Ovary (tissue), 9 donors: ENCODE data around the gene UBE4A. TPM values are rescaled to one million over a fixed set of nuclear protein-coding genes. Genes with fewer than 3 reads are reported as not detected.

ENCODE experiments used
- DNase-seq, 5 donors: peaks; one replicate each; pipeline ENCODE4 v3.0.0-alpha.2; 2019 to 2020
- H3K27ac ChIP-seq, 2 donors: fragments of 200-600 bp; one replicate each; pipeline versions ENCODE4 v1.5.1 to v1.8.0; 2019 to 2022
- H3K27me3 ChIP-seq: fragments of 200-600 bp; one replicate; pipeline ENCODE4 v1.8.0; 2022
- H3K36me3 ChIP-seq: fragments of 200-600 bp; sonication (generic); one replicate; pipeline ENCODE4 v1.5.1; 2019
- H3K4me1 ChIP-seq: one replicate; pipeline ENCODE4 v1.8.1; 2013; ENCODE audit warnings: mild to moderate bottlenecking, moderate library complexity; ENCODE audit not compliant: insufficient read depth
- H3K4me3 ChIP-seq: fragments of 200-600 bp; sonication (generic); one replicate; pipeline ENCODE4 v1.5.1; 2017
- H3K9me3 ChIP-seq, 2 donors: fragments of 200-600 bp in 1 of 2; sonication (generic) in 1 of 2; one replicate each; pipeline versions ENCODE4 v1.5.1 to v1.8.1; 2013 to 2019; ENCODE audit warnings: mild to moderate bottlenecking in 1 of 2, moderate library complexity in 1 of 2
- CTCF ChIP-seq, 3 donors: fragments of 450-650 bp in 2 of 3; fragments of 200-600 bp in 1 of 3; IDR thresholded peaks; one replicate each; pipeline versions ENCODE4 v1.5.1 to v1.8.0; 2016 to 2022; ENCODE audit warnings: antibody characterized with exemption in 3 of 3, mild to moderate bottlenecking in 1 of 3
- EP300 ChIP-seq: sonication (generic); formaldehyde crosslinking; IDR thresholded peaks from one replicate; pipeline ENCODE4 v1.6.1; 2017; ENCODE audit warnings: antibody characterized with exemption
- POLR2A ChIP-seq: fragments of 450-650 bp; IDR thresholded peaks from one replicate; pipeline ENCODE4 v1.6.1; 2017; ENCODE audit warnings: antibody characterized with exemption, mild to moderate bottlenecking, moderate library complexity
- intact Hi-C, 4 donors: fragments of 100-400 bp; cut with DNase I; formaldehyde crosslinking; loops; one replicate each; pipeline versions ENCODE4 v1.11.0 to v1.15.1; 2022 to 2023
- polyA plus RNA-seq, 2 donors: library from polyadenylated mRNA; stranded (reverse); fragments of 200-250 nt in 1 of 2; fragments of 350-450 nt in 1 of 2; fragmentation: Illumina TruSeq in 1 of 2; extraction: RNeasy Lipid Tissue Mini Kit (QIAGEN cat#74804) in 1 of 2; gene quantifications; one replicate each; pipeline ENCODE4 v1.2.3, GENCODE V29; 2013 to 2014
- small RNA-seq: library from RNA; depleted of rRNA; stranded (forward); fragments of <200 nt; gene quantifications from one replicate; pipeline ENCODE3, GENCODE V24; 2016
- total RNA-seq, 7 donors: library from RNA; depleted of rRNA in 2 of 7; stranded (reverse); fragments of >200 nt in 2 of 7; fragmentation: NEBNext Ultra II Directional in 3 of 7; extraction: Animal tissue kit (Norgen Biotek cat#: 25700) in 3 of 7; gene quantifications; one replicate each; pipeline versions ENCODE4 v1.1.0 to v1.2.4, GENCODE V29; 2016 to 2023
- donor health status: DM: no; HTN: no; CAD: no; lungs with moderate emphysema.
- donor health status: DM: no; HTN: no; CAD: no.
- donor health status: Bipolar disorder and iron deficiency.
- donor health status: DM: yes; HTN: yes; CAD: no.
- donor health status: DM: no; HTN: no; CAD: no.
- donor health status: DM: yes; HTN: yes; CAD: no.

UBE4A gene
- total and polyA plus RNA-seq, 9 donors, result 12.2 to 34.7 (median 28.8) TPM

GRCh38 chr11:118448294-118448693 lies 88.9 kb downstream of the UBE4A start:
- TF ChIP-seq CTCF (IDR thresholded peaks at IDR 0.05) (no peak), EP300 (no peak), POLR2A (no peak)
- H3K4me3 ChIP-seq, result no peak overlapping the region
- DNase-seq, result no peak
- no peaks in the 10 kb centered on the region for H3K27me3 ChIP-seq
- no peaks in the 10 kb centered on the region for H3K9me3 ChIP-seq
- H3K27ac ChIP-seq, result no peak overlapping the region
- H3K36me3 ChIP-seq, result no peaks in the 10 kb centered on the region
- H3K4me1 ChIP-seq, result no peaks in the 10 kb centered on the region
- intact Hi-C loops, result no loop called here

Small RNA genes within 50 kb of the gene (small RNA-seq; reads per million reads assigned to genes)
- not detected for gene AP001582.1

Other genes starting within 250 kb of the UBE4A start
- gene SCN4B, start 206.8 kb upstream of the UBE4A start, total RNA-seq, result 1 to 10 TPM in 1 of 7 donors, under 1 TPM in 6; 0.10 to 2.9 (median 0.52) TPM
- 10 to 100 TPM in 1 of 2 donors, under 1 TPM in 1; 0.50 to 13.3 TPM for gene SCN4B, start 206.8 kb upstream of the UBE4A start, polyA plus RNA-seq
- 1 to 10 TPM in 2 of 7 donors, under 1 TPM in 5; 0.11 to 1.3 (median 0.35) TPM for gene SCN2B, start 183.0 kb upstream of the UBE4A start, total RNA-seq
- gene SCN2B, start 183.0 kb upstream of the UBE4A start, polyA plus RNA-seq, result 1 to 10 TPM in 1 of 2 donors, under 1 TPM in 1; 0.38 to 2.1 TPM
- 1 to 10 TPM in 6 of 7 donors, under 1 TPM in 1; 0.79 to 5.1 (median 1.8) TPM for gene JAML, start 134.6 kb upstream of the UBE4A start, total RNA-seq
- gene JAML, start 134.6 kb upstream of the UBE4A start, polyA plus RNA-seq, result 10 to 100 TPM in 1 of 2 donors, 1 to 10 TPM in 1; 2.0 to 18.0 TPM
- gene MPZL3, start 107.2 kb upstream of the UBE4A start, total RNA-seq, result 1 to 10 TPM in 4 of 7 donors, under 1 TPM in 3; 0.25 to 7.0 (median 1.0) TPM
- gene MPZL3, start 107.2 kb upstream of the UBE4A start, polyA plus RNA-seq, result 1 to 10 TPM in 1 of 2 donors, under 1 TPM in 1; 0.52 to 1.2 TPM
- 10 to 100 TPM in 4 of 7 donors, 1 to 10 TPM in 3; 4.4 to 42.5 (median 13.2) TPM for gene MPZL2, start 95.3 kb upstream of the UBE4A start, total RNA-seq
- gene MPZL2, start 95.3 kb upstream of the UBE4A start, polyA plus RNA-seq, result 1 to 10 TPM; 5.7 to 9.6 TPM
- 1 to 10 TPM in 2 of 7 donors, under 1 TPM in 4, not detected in 1; 0.36 to 2.5 (median 0.59) TPM for gene CD3E, start 54.9 kb upstream of the UBE4A start, total RNA-seq
- gene CD3E, start 54.9 kb upstream of the UBE4A start, polyA plus RNA-seq, result 10 to 100 TPM in 1 of 2 donors, under 1 TPM in 1; 0.94 to 11.0 TPM
- gene CD3D, start 16.9 kb upstream of the UBE4A start, total RNA-seq, result 1 to 10 TPM in 4 of 7 donors, under 1 TPM in 2, not detected in 1; 0.47 to 7.7 (median 1.4) TPM
- gene CD3D, start 16.9 kb upstream of the UBE4A start, polyA plus RNA-seq, result 10 to 100 TPM in 1 of 2 donors, under 1 TPM in 1; 0.85 to 11.6 TPM
- under 1 TPM in 6 of 7 donors, not detected in 1; 0.15 to 0.89 (median 0.40) TPM for gene CD3G, start 15.3 kb upstream of the UBE4A start, total RNA-seq
- 1 to 10 TPM in 1 of 2 donors, under 1 TPM in 1; 0.17 to 1.4 TPM for gene CD3G, start 15.3 kb upstream of the UBE4A start, polyA plus RNA-seq
- gene ATP5MG, start 42.0 kb downstream of the UBE4A start, total RNA-seq, result 100 to 1,000 TPM in 5 of 7 donors, 10 to 100 TPM in 2; 70.5 to 201 (median 155) TPM
- gene ATP5MG, start 42.0 kb downstream of the UBE4A start, polyA plus RNA-seq, result 100 to 1,000 TPM; 162 to 450 TPM
- gene KMT2A, start 76.9 kb downstream of the UBE4A start, total RNA-seq, result 100 to 1,000 TPM in 2 of 7 donors, 10 to 100 TPM in 5; 72.0 to 107 (median 82.0) TPM
- 10 to 100 TPM; 25.8 to 45.2 TPM for gene KMT2A, start 76.9 kb downstream of the UBE4A start, polyA plus RNA-seq
- under 1 TPM in 4 of 7 donors, not detected in 3; 0.23 to 0.38 (median 0.37) TPM for gene TTC36, start 167.9 kb downstream of the UBE4A start, total RNA-seq
- gene TTC36, start 167.9 kb downstream of the UBE4A start, polyA plus RNA-seq, result under 1 TPM in 1 of 2 donors, not detected in 1; 0.18 TPM
- 10 to 100 TPM; 22.1 to 45.1 (median 32.7) TPM for gene TMEM25, start 171.6 kb downstream of the UBE4A start, total RNA-seq
- 10 to 100 TPM; 24.2 to 27.1 TPM for gene TMEM25, start 171.6 kb downstream of the UBE4A start, polyA plus RNA-seq
- 10 to 100 TPM; 22.2 to 42.6 (median 27.9) TPM for gene IFT46, start 206.3 kb downstream of the UBE4A start, total RNA-seq
- 10 to 100 TPM; 22.8 to 53.1 TPM for gene IFT46, start 206.3 kb downstream of the UBE4A start, polyA plus RNA-seq
- gene ARCN1, start 212.8 kb downstream of the UBE4A start, total RNA-seq, result 100 to 1,000 TPM in 5 of 7 donors, 10 to 100 TPM in 2; 60.2 to 151 (median 125) TPM
- gene ARCN1, start 212.8 kb downstream of the UBE4A start, polyA plus RNA-seq, result 100 to 1,000 TPM in 1 of 2 donors, 10 to 100 TPM in 1; 67.3 to 154 TPM
- gene PHLDB1, start 248.0 kb downstream of the UBE4A start, total RNA-seq, result 100 to 1,000 TPM in 5 of 7 donors, 10 to 100 TPM in 2; 69.4 to 265 (median 139) TPM
- gene PHLDB1, start 248.0 kb downstream of the UBE4A start, polyA plus RNA-seq, result 10 to 100 TPM; 46.2 to 73.7 TPM